ENCODE data around the gene CRYBG2.
"Not testable (repeated sequence)": the region's sequence is repeated elsewhere in the genome, so short reads cannot be mapped to it uniquely, and the experiment has no call there.

CRYBG2 gene

DNA sequence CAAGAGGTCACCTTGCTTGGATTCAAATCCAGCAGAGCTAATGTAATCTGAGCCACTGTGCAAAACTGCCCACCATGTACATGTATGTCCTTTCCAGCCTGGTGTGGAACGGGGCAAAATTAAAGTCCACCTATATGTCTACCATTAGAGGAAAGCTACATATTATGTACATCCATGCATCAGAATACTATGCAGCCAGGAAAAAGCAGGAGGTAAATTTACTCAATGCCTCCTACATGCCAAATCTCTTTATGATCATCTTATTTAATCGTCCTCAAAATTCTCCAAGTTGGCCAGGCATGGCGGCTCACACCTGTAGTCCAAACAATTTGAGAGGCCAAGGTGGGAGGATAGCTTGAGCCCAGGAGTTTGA lies 24.9 kb upstream of the CRYBG2 start:
- Histone ChIP-seq H3K4me1 (ENCODE audit: control insufficient read depth in 1 of 2, insufficient read depth in 1 of 2, low read depth in 1 of 2, low read length in 1 of 2) (peaks cover 0 to 5% of the 10 kb centered on the region in 2 experiments), H3K4me3 (ENCODE audit: low read depth in 1 of 2, low read length in 1 of 2) (no peak overlapping the region), H3K36me3 (no peaks in the 10 kb centered on the region), H3K27ac (no peak overlapping the region), H3K27me3 (peaks cover 8% of the 10 kb centered on the region), H3K9me3 (no peaks in the 10 kb centered on the region)
- TF ChIP-seq, protein P1, sequence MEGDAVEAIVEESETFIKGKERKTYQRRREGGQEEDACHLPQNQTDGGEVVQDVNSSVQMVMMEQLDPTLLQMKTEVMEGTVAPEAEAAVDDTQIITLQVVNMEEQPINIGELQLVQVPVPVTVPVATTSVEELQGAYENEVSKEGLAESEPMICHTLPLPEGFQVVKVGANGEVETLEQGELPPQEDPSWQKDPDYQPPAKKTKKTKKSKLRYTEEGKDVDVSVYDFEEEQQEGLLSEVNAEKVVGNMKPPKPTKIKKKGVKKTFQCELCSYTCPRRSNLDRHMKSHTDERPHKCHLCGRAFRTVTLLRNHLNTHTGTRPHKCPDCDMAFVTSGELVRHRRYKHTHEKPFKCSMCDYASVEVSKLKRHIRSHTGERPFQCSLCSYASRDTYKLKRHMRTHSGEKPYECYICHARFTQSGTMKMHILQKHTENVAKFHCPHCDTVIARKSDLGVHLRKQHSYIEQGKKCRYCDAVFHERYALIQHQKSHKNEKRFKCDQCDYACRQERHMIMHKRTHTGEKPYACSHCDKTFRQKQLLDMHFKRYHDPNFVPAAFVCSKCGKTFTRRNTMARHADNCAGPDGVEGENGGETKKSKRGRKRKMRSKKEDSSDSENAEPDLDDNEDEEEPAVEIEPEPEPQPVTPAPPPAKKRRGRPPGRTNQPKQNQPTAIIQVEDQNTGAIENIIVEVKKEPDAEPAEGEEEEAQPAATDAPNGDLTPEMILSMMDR (IDR thresholded peaks at IDR 0.05) = no peak

GRCh38 chr1:26378088-26378878 lies 24.4 kb upstream of the CRYBG2 start:
- Histone ChIP-seq H3K4me3 (ENCODE audit: low read depth in 1 of 2, low read length in 1 of 2) (no peak overlapping the region), H3K4me1 (ENCODE audit: control insufficient read depth in 1 of 2, insufficient read depth in 1 of 2, low read depth in 1 of 2, low read length in 1 of 2) (peaks cover 0 to 5% of the 10 kb centered on the region in 2 experiments), H3K27ac (no peak overlapping the region), H3K9me3 (no peaks in the 10 kb centered on the region), H3K27me3 (peaks cover 13% of the 10 kb centered on the region), H3K36me3 (no peaks in the 10 kb centered on the region)
- TF ChIP-seq, protein P1 (IDR thresholded peaks at IDR 0.05) = no peak

DNA sequence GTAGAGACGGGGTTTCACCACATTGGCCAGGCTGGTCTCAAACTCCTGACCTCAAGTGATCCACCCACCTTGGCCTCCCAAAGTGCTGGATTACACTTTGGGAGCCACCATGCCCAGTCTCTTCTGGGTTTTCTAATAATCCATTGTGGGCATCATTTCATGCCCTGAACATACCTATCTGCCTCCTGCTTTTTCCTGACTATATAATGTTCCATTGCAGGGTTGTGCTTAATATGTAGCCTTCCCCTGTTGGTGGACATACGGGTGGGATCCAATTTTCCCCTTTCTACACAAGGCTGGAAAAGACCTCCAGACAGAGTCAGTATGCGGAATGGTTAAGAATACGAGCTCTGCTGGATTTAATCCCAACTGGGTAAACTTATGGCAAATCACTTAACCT lies 22.1 kb upstream of the CRYBG2 start:
- H3K9me3 ChIP-seq = no peaks in the 10 kb centered on the region
- no peak overlapping the region for H3K27ac ChIP-seq
- TF ChIP-seq, protein P1 (IDR thresholded peaks at IDR 0.05) = no peak
- peaks cover 19% of the 10 kb centered on the region for H3K27me3 ChIP-seq
- peaks cover 0 to 10% of the 10 kb centered on the region in 2 experiments for H3K4me1 ChIP-seq (ENCODE audit: control insufficient read depth in 1 of 2, insufficient read depth in 1 of 2, low read depth in 1 of 2, low read length in 1 of 2)
- no peaks in the 10 kb centered on the region for H3K36me3 ChIP-seq
- H3K4me3 ChIP-seq (ENCODE audit: low read depth in 1 of 2, low read length in 1 of 2) = no peak overlapping the region

GRCh38 chr1:26375081-26375480 lies 21.2 kb upstream of the CRYBG2 start:
- H3K36me3 ChIP-seq = no peaks in the 10 kb centered on the region
- no peak overlapping the region for H3K4me3 ChIP-seq (ENCODE audit: low read depth in 1 of 2, low read length in 1 of 2)
- TF ChIP-seq, protein P1 (IDR thresholded peaks at IDR 0.05) = no peak
- peaks cover 19% of the 10 kb centered on the region for H3K27me3 ChIP-seq
- peaks cover 4 to 19% of the 10 kb centered on the region in 2 experiments for H3K4me1 ChIP-seq (ENCODE audit: control insufficient read depth in 1 of 2, insufficient read depth in 1 of 2, low read depth in 1 of 2, low read length in 1 of 2)
- no peak overlapping the region for H3K27ac ChIP-seq
- no peaks in the 10 kb centered on the region for H3K9me3 ChIP-seq

GRCh38 chr1:26374361-26374760 lies 20.4 kb upstream of the CRYBG2 start:
- H3K36me3 ChIP-seq; H3K4me3 ChIP-seq (ENCODE audit: low read depth in 1 of 2, low read length in 1 of 2); H3K9me3 ChIP-seq; H3K27ac ChIP-seq: not testable (repeated sequence)
- Histone ChIP-seq H3K27me3 (peaks cover 19% of the 10 kb centered on the region), H3K4me1 (ENCODE audit: control insufficient read depth in 1 of 2, insufficient read depth in 1 of 2, low read depth in 1 of 2, low read length in 1 of 2) (peaks cover 4 to 22% of the 10 kb centered on the region in 2 experiments)

DNA sequence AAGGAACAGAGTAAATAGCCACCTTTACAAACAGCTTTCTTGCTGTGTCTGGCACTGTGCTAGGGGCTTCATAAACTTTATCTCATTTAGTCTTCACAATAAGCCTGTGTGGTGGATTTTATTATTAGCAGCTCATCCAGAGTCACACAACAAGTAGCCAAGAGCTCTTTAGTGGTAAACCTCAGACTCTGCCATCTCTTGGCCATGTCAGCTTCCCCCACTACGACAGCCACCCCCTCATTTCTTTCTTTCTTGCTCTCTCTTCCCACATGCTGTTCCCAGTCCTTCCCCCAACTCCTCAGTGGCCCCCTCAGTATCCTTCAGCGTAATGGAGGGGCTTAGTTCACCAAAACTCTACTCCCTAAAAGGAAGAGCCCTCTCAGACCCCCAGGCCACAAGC lies 19.9 kb upstream of the CRYBG2 start:
- Histone ChIP-seq H3K4me1 (ENCODE audit: control insufficient read depth in 1 of 2, insufficient read depth in 1 of 2, low read depth in 1 of 2, low read length in 1 of 2) (peaks cover 4 to 22% of the 10 kb centered on the region in 2 experiments), H3K27me3 (peaks cover 19% of the 10 kb centered on the region), H3K9me3 (no peaks in the 10 kb centered on the region), H3K36me3 (no peaks in the 10 kb centered on the region), H3K27ac (no peak overlapping the region), H3K4me3 (ENCODE audit: low read depth in 1 of 2, low read length in 1 of 2) (no peak overlapping the region)
- TF ChIP-seq, protein P1 (IDR thresholded peaks at IDR 0.05) = no peak

Data from neutrophil (primary cell).